Measurements from ENCODE around the gene GNAT3. TPM values are rescaled to one million over a fixed set of nuclear protein-coding genes. Genes with fewer than 3 reads are reported as not detected.

Gene GNAT3
- total and polyA plus RNA-seq, 4 donors = not detected

Other genes with a start within 250 kb of the GNAT3 start
- gene CD36, start 126.6 kb upstream of the GNAT3 start, total RNA-seq = 100 to 1,000 TPM in 1 of 2 donors, 10 to 100 TPM in 1; 68.9 to 597 TPM
- gene CD36, start 126.6 kb upstream of the GNAT3 start, polyA plus RNA-seq = 10 to 100 TPM; 21.6 to 40.1 TPM

Data from liver (tissue), 4 donors.